Chondrocyte (in vitro differentiated cells): ENCODE results near the gene CD44. TPM values are rescaled to one million over a fixed set of nuclear protein-coding genes. Genes with fewer than 3 reads are reported as not detected.

Experiments used
- DNase-seq: peaks from one replicate; pipeline ENCODE4 v3.0.0; 2021; ENCODE audit warnings: mixed read lengths, low spot score
- H3K27ac Mint-ChIP-seq: one replicate; pipeline ENCODE4 v1.8.0; 2021; ENCODE audit warnings: mild to moderate bottlenecking, moderate library complexity, mixed read lengths; ENCODE audit not compliant: unreplicated experiment
- H3K27me3 Mint-ChIP-seq: 2 replicates; pipeline ENCODE4 v1.8.0; 2021; ENCODE audit warnings: low read depth, mixed read lengths
- H3K36me3 Mint-ChIP-seq: 2 replicates; pipeline ENCODE4 v1.8.0; 2021; ENCODE audit warnings: low read depth, mixed read lengths
- H3K4me1 Mint-ChIP-seq: 2 replicates; pipeline ENCODE4 v1.8.0; 2021; ENCODE audit warnings: low read depth, mild to moderate bottlenecking, mixed read lengths
- H3K4me3 Mint-ChIP-seq: one replicate; pipeline ENCODE4 v1.8.0; 2021; ENCODE audit warnings: mild to moderate bottlenecking, moderate library complexity, mixed read lengths; ENCODE audit not compliant: unreplicated experiment
- H3K9me3 Mint-ChIP-seq: 2 replicates; pipeline ENCODE4 v1.8.0; 2021; ENCODE audit warnings: low read depth, mixed read lengths
- CTCF ChIP-seq: fragments of 200-600 bp; sonication (generic); IDR thresholded peaks from 2 replicates; pipeline ENCODE4 v1.5.0; 2021; ENCODE audit warnings: antibody characterized with exemption, mild to moderate bottlenecking, moderate library complexity
- total RNA-seq: library from RNA; stranded (reverse); gene quantifications from 3 replicates; pipeline ENCODE4 v1.2.1, GENCODE V29; 2021

The CD44 gene
- total RNA-seq, 1 donor from 2014 or later = 179 TPM

GRCh38 chr11:35102267-35102666, 36.7 kb upstream of the CD44 start:
- Mint-ChIP-seq H3K36me3 (no peaks in the 10 kb centered on the region), H3K9me3 (no peaks in the 10 kb centered on the region), H3K4me1 (peaks cover 43% of the 10 kb centered on the region), H3K27ac (no peak overlapping the region), H3K27me3 (no peaks in the 10 kb centered on the region), H3K4me3 (no peak overlapping the region)
- no peak for TF ChIP-seq CTCF
- DNase-seq = no peak

- no peaks in the 10 kb centered on the region for H3K36me3 Mint-ChIP-seq
- no peak for TF ChIP-seq CTCF
- H3K4me3 Mint-ChIP-seq = no peak overlapping the region
- H3K27me3 Mint-ChIP-seq = no peaks in the 10 kb centered on the region
- H3K27ac Mint-ChIP-seq = no peak overlapping the region
- H3K9me3 Mint-ChIP-seq = no peaks in the 10 kb centered on the region
- peaks cover 32% of the 10 kb centered on the region for H3K4me1 Mint-ChIP-seq
- DNase-seq = no peak
These were observed 35.4 kb upstream of the CD44 start for GRCh38 chr11:35103366-35104208.

- Mint-ChIP-seq H3K4me1 (peaks cover 21% of the 10 kb centered on the region), H3K4me3 (no peak overlapping the region), H3K27me3 (no peaks in the 10 kb centered on the region), H3K9me3 (no peaks in the 10 kb centered on the region), H3K27ac (no peak overlapping the region), H3K36me3 (no peaks in the 10 kb centered on the region)
- TF ChIP-seq CTCF = no peak
- DNase-seq = no peak
These were observed 34.3 kb upstream of the CD44 start for GRCh38 chr11:35104655-35105054.

GRCh38 chr11:35105319-35106079, 33.5 kb upstream of the CD44 start:
- no peak for TF ChIP-seq CTCF
- H3K4me1 Mint-ChIP-seq = peaks cover 14% of the 10 kb centered on the region
- peak overlapping the region; percentile 62 for H3K27ac Mint-ChIP-seq
- no peaks in the 10 kb centered on the region for H3K36me3 Mint-ChIP-seq
- no peaks in the 10 kb centered on the region for H3K27me3 Mint-ChIP-seq
- H3K9me3 Mint-ChIP-seq = no peaks in the 10 kb centered on the region
- no peak for DNase-seq
- no peak overlapping the region for H3K4me3 Mint-ChIP-seq

- H3K9me3 Mint-ChIP-seq = no peaks in the 10 kb centered on the region
- no peak for DNase-seq
- peaks cover 18% of the 10 kb centered on the region for H3K4me1 Mint-ChIP-seq
- no peak for TF ChIP-seq CTCF
- no peaks in the 10 kb centered on the region for H3K27me3 Mint-ChIP-seq
- no peaks in the 10 kb centered on the region for H3K36me3 Mint-ChIP-seq
- H3K4me3 Mint-ChIP-seq = no peak overlapping the region
- H3K27ac Mint-ChIP-seq = no peak overlapping the region
These were observed 32.4 kb upstream of the CD44 start for GRCh38 chr11:35106595-35106994.
